Measurements from ENCODE around the gene KIRREL3.
A peak's percentile ranks its signal among the peaks of the same experiment; 100 is the strongest.
"Not testable (repeated sequence)": the region's sequence is repeated elsewhere in the genome, so short reads cannot be mapped to it uniquely, and the experiment has no call there.

The KIRREL3 gene

DNA sequence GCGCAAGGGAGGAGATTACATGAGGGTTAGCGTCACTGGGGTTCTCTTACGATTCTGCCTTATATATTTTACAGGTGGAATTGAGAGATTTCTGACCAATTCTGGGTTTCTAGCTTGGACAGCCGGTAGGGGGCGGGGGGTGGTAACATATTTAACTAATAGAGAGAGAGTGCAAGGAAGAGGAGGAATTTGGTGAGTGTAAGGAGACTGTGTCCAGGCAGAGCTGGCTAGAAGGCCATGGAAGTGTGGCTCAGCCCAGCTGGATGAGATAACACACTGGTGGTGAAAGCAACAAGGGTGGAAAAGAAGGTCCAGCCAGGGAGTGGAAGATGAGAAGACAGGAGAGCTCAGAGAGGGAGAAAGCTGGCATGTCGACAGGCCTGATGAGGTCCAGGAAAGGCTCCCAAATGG, 588.6 kb downstream of the KIRREL3 start:
- no peak for DNase-seq

- no peak for DNase-seq
Observed at GRCh38 chr11:126410649-126411048, 589.9 kb downstream of the KIRREL3 start.

GRCh38 chr11:126409620-126409985, 591.0 kb downstream of the KIRREL3 start:
- DNase-seq = no peak

GRCh38 chr11:126408901-126409619, 591.5 kb downstream of the KIRREL3 start:
- no peak for DNase-seq

- no peak for DNase-seq
Observed at GRCh38 chr11:126408496-126408895, 592.1 kb downstream of the KIRREL3 start.

GRCh38 chr11:126407682-126408288, 592.8 kb downstream of the KIRREL3 start:
- no peak for DNase-seq

DNA sequence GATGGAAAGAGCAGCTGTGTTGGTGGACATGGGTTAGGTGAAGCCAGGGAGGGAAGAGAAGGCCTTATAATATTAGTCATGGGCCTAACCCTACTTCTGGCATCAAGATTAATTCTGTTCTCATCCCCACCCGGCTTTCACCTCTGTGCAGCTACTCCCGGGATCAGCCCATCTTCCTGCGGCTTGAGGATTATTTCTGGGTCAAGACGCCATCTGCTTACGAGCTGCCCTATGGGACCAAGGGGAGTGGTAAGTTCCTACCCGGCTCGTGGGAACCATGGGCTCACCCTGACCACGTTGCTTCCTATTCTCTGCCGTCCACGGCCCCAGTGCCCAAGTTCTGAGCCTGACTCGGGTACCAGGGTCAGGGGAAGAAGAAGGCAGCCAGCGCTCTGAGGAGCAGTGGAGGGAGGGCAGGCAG, 593.5 kb downstream of the KIRREL3 start:
- no peak for DNase-seq

- no peak for DNase-seq
Observed at GRCh38 chr11:126406368-126406767, 594.2 kb downstream of the KIRREL3 start.

- DNase-seq = no peak
Observed at GRCh38 chr11:126405906-126406305, 594.7 kb downstream of the KIRREL3 start.

GRCh38 chr11:126405374-126405773, 595.2 kb downstream of the KIRREL3 start:
- no peak for DNase-seq

GRCh38 chr11:126404367-126404766, 596.2 kb downstream of the KIRREL3 start:
- DNase-seq = no peak

- DNase-seq = no peak
Observed at GRCh38 chr11:126403658-126404057, 596.9 kb downstream of the KIRREL3 start.

GRCh38 chr11:126403022-126403581, 597.5 kb downstream of the KIRREL3 start:
- no peak for DNase-seq

GRCh38 chr11:126400479-126400878, 600.1 kb downstream of the KIRREL3 start:
- peak; percentile 29 for DNase-seq

DNA sequence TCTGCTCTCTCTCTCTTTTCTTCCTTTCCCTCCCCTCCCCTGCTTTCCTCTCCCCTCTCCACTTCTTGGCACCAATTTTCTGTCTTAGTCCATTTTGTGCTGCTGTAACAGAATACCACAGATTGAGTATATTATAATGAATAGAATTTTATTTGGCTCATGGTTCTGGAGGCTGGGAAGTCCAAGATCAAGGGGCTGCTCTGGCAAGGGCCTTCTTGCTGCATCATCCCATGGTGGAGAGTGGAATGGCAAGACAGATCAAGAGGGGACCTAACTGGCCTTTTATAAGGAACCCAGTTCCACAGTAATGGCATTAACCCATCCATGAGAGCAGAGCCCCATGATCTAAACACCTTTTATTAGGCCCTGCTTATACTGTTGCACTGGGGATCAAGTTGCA, 600.6 kb downstream of the KIRREL3 start:
- DNase-seq = no peak

- no peak for DNase-seq
Observed at GRCh38 chr11:126398721-126399120, 601.8 kb downstream of the KIRREL3 start.

GRCh38 chr11:126398296-126398695, 602.3 kb downstream of the KIRREL3 start:
- no peak for DNase-seq

GRCh38 chr11:126396965-126397364, 603.6 kb downstream of the KIRREL3 start:
- DNase-seq = no peak

DNA sequence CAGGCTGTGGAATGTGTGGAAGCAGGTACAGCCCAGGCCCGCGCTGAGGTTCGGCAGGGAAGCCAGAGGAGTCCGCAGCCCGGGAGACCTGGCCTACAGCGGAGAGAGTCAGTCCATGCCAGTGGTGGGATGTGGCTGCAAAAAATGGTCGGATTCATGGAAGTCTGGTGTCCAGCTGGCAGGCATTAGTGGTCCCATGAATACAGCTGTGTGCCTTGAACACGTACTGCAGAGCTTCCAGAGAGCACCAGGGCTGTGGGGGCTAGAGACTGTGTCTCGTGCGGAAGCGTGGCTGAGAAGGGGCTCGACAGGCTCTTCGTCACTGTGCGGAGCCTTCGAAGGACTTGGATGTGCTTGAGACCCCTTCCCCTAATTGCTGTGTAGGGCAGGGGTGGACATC, 604.3 kb downstream of the KIRREL3 start:
- DNase-seq = not testable (repeated sequence)

GRCh38 chr11:126395784-126396183, 604.8 kb downstream of the KIRREL3 start:
- not testable (repeated sequence) for DNase-seq

DNA sequence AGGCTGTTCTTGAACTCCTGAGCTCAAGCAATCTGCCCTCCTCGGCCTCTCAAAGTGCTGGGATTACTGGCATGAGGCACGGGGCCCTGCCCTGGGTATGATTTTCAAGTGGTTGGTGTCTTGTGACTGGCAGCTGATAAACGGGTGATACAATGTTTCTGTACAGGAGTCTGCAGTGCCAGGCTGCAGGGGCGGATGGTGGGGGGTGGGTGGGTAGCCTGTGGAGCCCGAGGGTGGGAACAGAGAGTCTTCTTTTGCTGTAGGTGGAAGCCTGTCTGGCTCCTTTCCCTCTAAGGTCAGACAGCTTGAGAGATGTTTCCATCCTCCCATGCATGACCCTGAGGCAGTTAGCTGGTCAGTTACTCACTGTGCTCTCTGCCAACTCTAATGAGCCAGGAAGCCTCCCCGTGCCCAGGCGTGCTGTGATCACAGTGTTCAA, 605.9 kb downstream of the KIRREL3 start:
- not testable (repeated sequence) for DNase-seq

GRCh38 chr11:126394036-126394435, 606.5 kb downstream of the KIRREL3 start:
- DNase-seq = no peak

- DNase-seq = no peak
Observed at GRCh38 chr11:126393143-126393542, 607.4 kb downstream of the KIRREL3 start.

GRCh38 chr11:126392633-126393013, 607.9 kb downstream of the KIRREL3 start:
- peak; percentile 55 for DNase-seq

Measured in hematopoietic multipotent progenitor cell treated with erythropoietin and hydrocortisone succinate and interleukin-3 and kit ligand, for 8 days (in vitro differentiated cells).